NCI-H82 treated with DMSO at 0.1 percent for 48 hours (cell line): ENCODE results near the gene UBL4A.

Experiments used
- DNase-seq: peaks from one replicate; lab custom pipeline; 2025; ENCODE audit not compliant: unreplicated experiment; lab: John Stamatoyannopoulos, UW

Gene UBL4A

GRCh38 chrX:154441564-154441963, 44.9 kb downstream of the UBL4A start:
- DNase-seq: no peak

GRCh38 chrX:154440623-154441357, 45.6 kb downstream of the UBL4A start:
- no peak for DNase-seq

GRCh38 chrX:154439841-154440240, 46.6 kb downstream of the UBL4A start:
- no peak for DNase-seq

DNA sequence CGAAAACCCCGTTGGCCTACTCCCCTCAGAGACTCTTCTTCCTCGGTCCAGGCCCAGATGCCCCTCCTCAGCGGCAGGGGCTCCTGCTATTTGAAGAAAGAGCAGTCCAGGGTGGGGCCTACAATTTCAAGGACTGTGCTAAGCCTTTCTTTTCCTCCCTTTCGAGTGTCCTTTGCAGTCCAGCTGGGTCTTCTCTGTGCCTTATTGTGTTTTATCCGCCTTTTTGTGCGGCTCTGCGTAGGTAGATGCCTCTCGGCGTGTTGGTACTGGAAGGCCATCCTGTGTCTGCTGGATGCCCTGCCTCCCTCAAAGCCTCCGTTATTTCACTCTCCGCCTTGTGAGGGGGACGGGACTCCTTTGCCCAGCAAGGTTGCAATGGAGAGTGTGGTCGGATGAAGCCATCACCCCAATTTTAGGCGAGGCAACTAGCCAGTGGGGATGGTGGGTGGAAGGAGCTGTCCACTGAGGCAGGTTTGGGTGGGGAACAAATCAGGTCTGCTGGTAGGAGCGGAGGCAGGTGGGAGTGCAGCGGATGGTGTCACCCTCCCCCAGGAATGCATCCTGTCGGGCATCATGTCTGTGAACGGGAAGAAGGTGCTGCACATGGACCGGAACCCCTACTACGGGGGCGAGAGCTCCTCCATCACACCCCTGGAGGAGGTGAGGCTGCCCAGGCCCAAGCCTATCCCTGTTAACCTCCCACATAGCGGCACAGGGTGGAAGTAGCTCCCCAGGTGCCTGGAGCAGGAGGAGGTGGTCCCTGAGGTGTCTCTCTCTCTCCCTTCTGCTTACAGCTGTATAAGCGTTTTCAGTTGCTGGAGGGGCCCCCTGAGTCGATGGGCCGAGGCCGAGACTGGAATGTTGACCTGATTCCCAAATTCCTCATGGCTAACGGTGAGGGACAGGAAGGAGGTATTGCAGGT, 48.2 kb downstream of the UBL4A start:
- no peak for DNase-seq

DNA sequence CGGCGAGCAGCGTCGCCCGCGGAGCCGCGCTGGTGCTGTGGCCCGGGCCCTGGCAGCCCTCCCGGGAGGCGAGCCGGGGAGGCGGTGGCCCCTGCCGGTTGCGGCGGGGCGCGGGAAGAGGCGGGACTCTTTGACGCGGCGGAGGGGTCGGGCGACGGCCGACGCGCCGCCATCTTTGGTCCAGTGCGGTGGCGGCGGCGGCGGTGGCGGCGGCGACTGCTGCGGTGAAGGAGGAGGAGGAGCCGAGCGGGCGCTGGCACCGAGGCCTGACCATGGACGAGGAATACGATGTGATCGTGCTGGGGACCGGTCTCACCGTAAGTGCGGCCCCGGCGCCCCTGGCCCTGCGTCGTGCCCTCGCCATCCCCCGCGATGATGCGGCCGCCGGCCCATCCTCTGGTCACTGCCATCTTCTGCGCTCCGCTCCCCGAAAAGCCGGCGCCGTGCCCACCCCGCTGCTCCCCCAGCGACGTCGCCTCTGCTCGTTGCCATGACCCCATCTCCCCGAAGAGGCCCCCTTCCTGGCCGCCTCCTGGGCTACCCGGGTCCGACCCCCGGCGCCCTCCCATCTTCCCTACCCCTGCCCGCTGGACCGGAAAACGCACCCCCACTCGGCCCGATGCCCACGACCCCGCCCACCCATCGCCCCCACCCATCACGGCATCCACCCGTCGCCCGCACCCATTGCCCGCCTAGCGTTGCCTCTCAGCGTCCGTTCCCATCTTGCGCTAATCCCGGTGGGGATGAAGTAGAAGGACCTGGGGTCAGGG, 49.2 kb downstream of the UBL4A start, which contains the start of gene GDI1:
Gene GDI1 (plus strand): TSS at position 172 of the 770 bp plus-strand sequence. CDS start 101 bp downstream, at position 273.
- DNase-seq: no peak

GRCh38 chrX:154436374-154436982, 49.9 kb downstream of the UBL4A start:
- DNase-seq: no peak

DNA sequence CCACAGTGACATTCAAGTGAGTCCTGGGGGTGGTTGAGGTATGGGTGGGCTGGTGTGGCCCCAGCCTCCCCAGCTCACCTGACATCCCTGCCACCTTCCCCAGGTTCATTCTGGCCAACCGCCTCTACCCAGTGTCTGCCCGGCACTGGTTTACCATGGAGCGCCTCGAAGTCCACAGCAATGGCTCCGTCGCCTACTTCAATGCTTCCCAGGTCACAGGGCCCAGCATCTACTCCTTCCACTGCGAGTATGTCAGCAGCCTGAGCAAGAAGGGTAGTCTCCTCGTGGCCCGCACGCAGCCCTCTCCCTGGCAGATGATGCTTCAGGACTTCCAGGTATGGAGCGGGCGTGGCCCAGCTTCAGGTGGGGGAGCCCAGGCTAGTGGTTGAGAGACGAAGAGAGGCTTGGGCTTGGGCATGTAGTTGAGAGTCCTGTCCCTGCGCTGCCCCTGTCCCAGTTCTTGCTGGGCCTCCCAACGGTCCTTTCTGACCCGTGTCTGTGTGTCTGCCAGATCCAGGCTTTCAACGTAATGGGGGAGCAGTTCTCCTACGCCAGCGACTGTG, 51.2 kb downstream of the UBL4A start:
- DNase-seq: no peak

- DNase-seq: no peak
Measured at GRCh38 chrX:154434394-154435168, 51.8 kb downstream of the UBL4A start.
